H1 (cell line): ENCODE measurements around the gene FAM221B. TPM values are rescaled to one million over a fixed set of nuclear protein-coding genes. Genes with fewer than 3 reads are reported as not detected.

Experiments used
- CTCF ChIA-PET: fragments of 300-600 bp; sonication (Branson Sonifier 250); formaldehyde crosslinking; loops from one replicate; lab custom pipeline; 2021; ENCODE audit not compliant: partially characterized antibody; lab: Charles Lee
- POLR2A ChIA-PET: fragments of 300-600 bp; sonication (Branson Sonifier 250); formaldehyde crosslinking; loops from one replicate; lab custom pipeline; 2021; ENCODE audit warnings: inconsistent platforms; ENCODE audit not compliant: partially characterized antibody; lab: Charles Lee
- DNase-seq, 2 experiments: peaks; one replicate each; pipeline versions ENCODE4 v3.0.0 to v3.0.0-alpha.2; 2010 to 2022; ENCODE audit warnings: low spot score in 2 of 2, low read depth in 1 of 2, mixed read lengths in 1 of 2
- FAIRE-seq: peaks from 2 replicates; lab custom pipeline; 2011; peaks lifted over from hg19 to GRCh38; lab: Jason Lieb, UNC
- H2AFZ ChIP-seq: 2 replicates; pipeline ENCODE4 v1.8.1; 2012; ENCODE audit warnings: low read length, inconsistent platforms
- H2AK5ac ChIP-seq: 2 replicates; pipeline ENCODE4 v1.6.1; 2013; ENCODE audit warnings: low read depth, low read length
- H2BK120ac ChIP-seq: replicated peaks from 2 replicates; pipeline ENCODE3; 2013; ENCODE audit warnings: low read depth, low read length, inconsistent platforms
- H2BK12ac ChIP-seq: 2 replicates; pipeline ENCODE4 v1.6.1; 2013; ENCODE audit warnings: low read depth, low read length
- H2BK15ac ChIP-seq: 2 replicates; pipeline ENCODE4 v1.6.1; 2013; ENCODE audit warnings: low read length
- H2BK20ac ChIP-seq: 2 replicates; pipeline ENCODE4 v1.6.1; 2013; ENCODE audit warnings: low read length
- H2BK5ac ChIP-seq: 2 replicates; pipeline ENCODE4 v1.6.1; 2013; ENCODE audit warnings: low read depth, low read length
- H3K14ac ChIP-seq: 2 replicates; pipeline ENCODE4 v1.6.1; 2013; ENCODE audit warnings: inconsistent platforms; ENCODE audit not compliant: insufficient read length
- H3K18ac ChIP-seq: 2 replicates; pipeline ENCODE4 v1.6.1; 2013; ENCODE audit warnings: low read length; ENCODE audit errors: extremely low read depth
- H3K23ac ChIP-seq: 2 replicates; pipeline ENCODE4 v1.6.1; 2013; ENCODE audit warnings: inconsistent platforms; ENCODE audit not compliant: insufficient read length
- H3K23me2 ChIP-seq: 2 replicates; pipeline ENCODE4 v1.6.1; 2013; ENCODE audit warnings: low read depth, low read length
- H3K27ac ChIP-seq: 2 replicates; pipeline ENCODE4 v1.6.1; 2011; ENCODE audit warnings: low read depth, low read length, inconsistent platforms
- H3K27me3 ChIP-seq, 4 experiments: replicated peaks in 1 of 4; 1 replicate in 1 of 4; 2 replicates in 3 of 4; pipeline versions ENCODE4 v1.6.1 to v1.8.1; 2011 to 2013; ENCODE audit warnings: low read length in 3 of 4, mild to moderate bottlenecking in 3 of 4, inconsistent platforms in 2 of 4, mixed read lengths in 2 of 4, moderate library complexity in 1 of 4; ENCODE audit not compliant: control insufficient read depth in 3 of 4, insufficient read depth in 3 of 4; ENCODE audit errors: extremely low read depth in 1 of 4
- H3K36me3 ChIP-seq, 4 experiments: 2 replicates each; pipeline versions ENCODE4 v1.6.1 to v1.8.1; 2011 to 2013; ENCODE audit warnings: mild to moderate bottlenecking in 4 of 4, low read length in 3 of 4, moderate library complexity in 2 of 4, control low read depth in 1 of 4, inconsistent platforms in 1 of 4; ENCODE audit not compliant: insufficient read depth in 4 of 4, control insufficient read depth in 2 of 4
- H3K4ac ChIP-seq: replicated peaks from 2 replicates; pipeline ENCODE3; 2013; ENCODE audit warnings: low read length, low read depth, mixed read lengths, inconsistent platforms; ENCODE audit not compliant: insufficient read length
- H3K4me1 ChIP-seq, 4 experiments: replicated peaks in 1 of 4; 1 replicate in 1 of 4; 2 replicates in 3 of 4; pipeline versions ENCODE4 v1.6.1 to v1.8.1; 2011 to 2013; ENCODE audit warnings: low read length in 3 of 4, inconsistent platforms in 2 of 4, mixed read lengths in 1 of 4; ENCODE audit not compliant: insufficient read depth in 4 of 4, control insufficient read depth in 3 of 4
- H3K4me2 ChIP-seq, 2 experiments: 2 replicates each; pipeline versions ENCODE4 v1.6.1 to v1.8.1; 2011 to 2013; ENCODE audit warnings: low read depth in 2 of 2, low read length in 2 of 2, control low read depth in 1 of 2, inconsistent platforms in 1 of 2, mild to moderate bottlenecking in 1 of 2; ENCODE audit not compliant: insufficient read depth in 1 of 2
- H3K4me3 ChIP-seq, 4 experiments: fragments of 200-600, 300-600 bp in 1 of 4; sonication (generic), shearing (Covaris generic), sonication (Bioruptor Twin) in 1 of 4; 2 replicates each; pipeline versions ENCODE4 v1.5.1 to v1.8.1; 2011 to 2016; ENCODE audit warnings: low read length in 4 of 4, low read depth in 3 of 4, control low read depth in 2 of 4, inconsistent platforms in 2 of 4, mild to moderate bottlenecking in 2 of 4, mixed read lengths in 1 of 4, moderate library complexity in 1 of 4; ENCODE audit not compliant: insufficient read depth in 2 of 4; ENCODE audit errors: extremely low read depth in 1 of 4
- H3K56ac ChIP-seq: replicated peaks from 2 replicates; pipeline ENCODE3; 2013; ENCODE audit warnings: low read depth, mild to moderate bottlenecking, mixed read lengths, low read length, inconsistent platforms; ENCODE audit not compliant: insufficient read length
- H3K79me1 ChIP-seq: 2 replicates; pipeline ENCODE4 v1.6.1; 2013; ENCODE audit warnings: low read depth, low read length, control low read depth
- H3K79me2 ChIP-seq, 2 experiments: 2 replicates each; pipeline versions ENCODE4 v1.6.1 to v1.8.1; 2012 to 2013; ENCODE audit warnings: low read length in 2 of 2, mild to moderate bottlenecking in 2 of 2, inconsistent platforms in 1 of 2; ENCODE audit not compliant: insufficient read depth in 2 of 2, control insufficient read depth in 1 of 2
- H3K9ac ChIP-seq, 4 experiments: replicated peaks in 1 of 4; 1 replicate in 1 of 4; 2 replicates in 3 of 4; pipeline versions ENCODE4 v1.6.1 to v1.8.1; 2011 to 2013; ENCODE audit warnings: low read depth in 3 of 4, low read length in 3 of 4, control low read depth in 2 of 4, mild to moderate bottlenecking in 2 of 4, moderate library complexity in 2 of 4, inconsistent platforms in 1 of 4; ENCODE audit errors: extremely low read depth in 1 of 4
- H3K9me3 ChIP-seq, 2 experiments: 2 replicates each; pipeline versions ENCODE4 v1.6.1 to v1.8.1; 2012 to 2013; ENCODE audit warnings: mild to moderate bottlenecking in 2 of 2, moderate library complexity in 2 of 2, control low read depth in 1 of 2, inconsistent platforms in 1 of 2, low read depth in 1 of 2, low read length in 1 of 2, mixed read lengths in 1 of 2; ENCODE audit not compliant: insufficient read depth in 2 of 2
- H4K20me1 ChIP-seq, 2 experiments: replicated peaks in 1 of 2; 2 replicates each; pipeline versions ENCODE3 to v1.8.1; 2011 to 2013; ENCODE audit warnings: inconsistent platforms in 2 of 2, low read length in 2 of 2, mild to moderate bottlenecking in 1 of 2; ENCODE audit not compliant: insufficient read depth in 2 of 2, control insufficient read depth in 1 of 2
- H4K5ac ChIP-seq: 2 replicates; pipeline ENCODE4 v1.6.1; 2013; ENCODE audit warnings: low read length, low read depth, mixed read lengths, inconsistent platforms; ENCODE audit not compliant: insufficient read length
- H4K8ac ChIP-seq: 2 replicates; pipeline ENCODE4 v1.8.0; 2013; ENCODE audit warnings: mild to moderate bottlenecking, moderate library complexity, low read length, inconsistent platforms; ENCODE audit not compliant: insufficient read depth; ENCODE audit errors: extremely low read depth
- H4K91ac ChIP-seq: replicated peaks from 2 replicates; pipeline ENCODE3; 2013; ENCODE audit warnings: low read length, mixed read lengths, inconsistent platforms; ENCODE audit not compliant: insufficient read length
- WGBS, 2 experiments: shearing (Covaris generic) in 1 of 2; methylation state at CpG; one replicate each; pipeline versions ENCODE4 v1.1.6 to v1.1.7; 2013 to 2015; ENCODE audit warnings: low lambda C conversion rate in 2 of 2, mixed read lengths in 2 of 2, inconsistent platforms in 1 of 2, low coverage in 1 of 2, missing lambda C conversion rate in 1 of 2; ENCODE audit not compliant: insufficient replicate concordance in 2 of 2, insufficient coverage in 1 of 2, insufficient read length in 1 of 2; ENCODE audit errors: extremely low coverage in 1 of 2, missing lambda C conversion rate in 1 of 2; 5-methylcytosine and 5-hydroxymethylcytosine counted together
- polyA plus RNA-seq, 7 experiments: library from polyadenylated mRNA; depleted of rRNA in 3 of 7; stranded (reverse) in 5 of 7; unstranded in 2 of 7; fragments of >200 nt in 5 of 7; fragments of 200-250 nt in 2 of 7; gene quantifications; 1 replicate in 5 of 7; 2 replicates in 1 of 7; 4 replicates in 1 of 7; pipeline versions ENCODE4 v1.2.1 to v1.2.3, GENCODE V29; 2011 to 2013; ENCODE audit warnings: missing spikeins in 2 of 7, mixed read lengths in 2 of 7
- total RNA-seq: library from RNA; stranded (reverse); fragmentation: NEBNext Ultra II Directional; extraction: Animal tissue kit (Norgen Biotek cat#: 25700); gene quantifications from 2 replicates; pipeline ENCODE4 v1.2.1, GENCODE V29; 2021
- TF ChIP-seq, protein P1 (sequence below): IDR thresholded peaks from 2 replicates; pipeline ENCODE4 v1.6.1; 2012; ENCODE audit warnings: low read length, inconsistent platforms

FAM221B gene
- total and polyA plus RNA-seq, 2 of the 8 experiments (the other 6 are each of a cell fraction or from before 2014, with no cell fraction given): not detected

DNA sequence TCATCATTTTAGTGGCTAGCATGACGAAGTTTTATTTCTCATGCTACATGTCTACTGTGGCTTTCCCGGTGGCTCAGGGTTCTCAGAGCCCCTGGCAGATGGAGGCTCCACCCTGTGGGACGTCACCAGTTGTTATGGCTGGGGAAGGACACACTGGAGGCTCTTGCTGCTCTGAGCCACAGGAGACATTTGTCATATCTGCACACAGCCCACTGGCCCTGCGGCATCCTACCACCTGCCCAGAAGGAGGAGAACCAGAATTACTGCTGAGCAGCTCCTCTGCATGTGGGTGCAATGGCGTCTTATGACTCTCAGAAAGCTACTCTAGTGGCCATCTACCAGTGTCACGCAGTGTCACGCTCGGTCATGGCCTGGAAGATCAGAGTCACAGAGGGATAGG, 35.1 kb upstream of the FAM221B start:
- Histone ChIP-seq H3K9me3 (no peaks in the 10 kb centered on the region), H4K5ac (no peak overlapping the region), H2BK20ac (no peak overlapping the region), H3K18ac (no peak overlapping the region), H3K4ac (no peak overlapping the region), H3K79me2 (no peaks in the 10 kb centered on the region), H3K23ac (no peak overlapping the region), H3K9ac (no peak overlapping the region), H3K27ac (no peak overlapping the region), H2BK5ac (no peak overlapping the region), H3K56ac (no peak overlapping the region), H4K91ac (no peak overlapping the region), H2BK12ac (0 out of 2 replicates have a peak overlapping the region, but pooled peaks have one; percentile 2), H3K79me1 (no peaks in the 10 kb centered on the region), H4K20me1 (no peaks in the 10 kb centered on the region), H3K4me3 (no peak overlapping the region), H2BK120ac (no peak overlapping the region), H3K14ac (no peak overlapping the region), H3K23me2 (no peaks in the 10 kb centered on the region; the same call in 1 of the 2 replicates), H4K8ac (no peak overlapping the region), H3K4me1 (peaks cover 0 to 3% (median under 1%) of the 10 kb centered on the region in 4 experiments; a peak in 4 of 7 replicates), H2BK15ac (no peak overlapping the region), H2AK5ac (no peak overlapping the region), H2AFZ (no peak overlapping the region), H3K36me3 (no peaks in the 10 kb centered on the region), H3K4me2 (no peak overlapping the region), H3K27me3 (peaks cover 0 to 2% (median 0%) of the 10 kb centered on the region in 4 experiments; a peak in 1 of 7 replicates)
- DNase-seq (no peak), FAIRE-seq (no peak)
- POLR2A ChIA-PET: interaction anchor here (0.6 to 7.4 kb wide), 8 partner anchors 8 to 85 kb away, joined by 3 to 43 read pairs (median 3); partner anchors contain the start of gene HINT2
- 75% methylated on average over 8 of the region's 8 CpGs; no CpG with 5 or more reads in 1 of the 2 experiments for WGBS, 2 experiments
- CTCF ChIA-PET: interaction anchor here (1.0 to 5.3 kb wide), 11 partner anchors 9 to 41 kb away, joined by 3 to 25 read pairs (median 4); no protein-coding TSS in a partner anchor
- TF ChIP-seq, protein P1, sequence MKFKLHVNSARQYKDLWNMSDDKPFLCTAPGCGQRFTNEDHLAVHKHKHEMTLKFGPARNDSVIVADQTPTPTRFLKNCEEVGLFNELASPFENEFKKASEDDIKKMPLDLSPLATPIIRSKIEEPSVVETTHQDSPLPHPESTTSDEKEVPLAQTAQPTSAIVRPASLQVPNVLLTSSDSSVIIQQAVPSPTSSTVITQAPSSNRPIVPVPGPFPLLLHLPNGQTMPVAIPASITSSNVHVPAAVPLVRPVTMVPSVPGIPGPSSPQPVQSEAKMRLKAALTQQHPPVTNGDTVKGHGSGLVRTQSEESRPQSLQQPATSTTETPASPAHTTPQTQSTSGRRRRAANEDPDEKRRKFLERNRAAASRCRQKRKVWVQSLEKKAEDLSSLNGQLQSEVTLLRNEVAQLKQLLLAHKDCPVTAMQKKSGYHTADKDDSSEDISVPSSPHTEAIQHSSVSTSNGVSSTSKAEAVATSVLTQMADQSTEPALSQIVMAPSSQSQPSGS: no peak
